Calu3 (cell line): ENCODE data around the gene PI4KA. TPM values are rescaled to one million over a fixed set of nuclear protein-coding genes. Genes with fewer than 3 reads are reported as not detected.

Experiments
- BruUV-seq: library from RNA; stranded (reverse); fragments of 400-500 nt; replicated peaks from 2 replicates; lab custom pipeline; 2021; lab: Mats Ljungman, UMichigan
- CTCF ChIA-PET: fragments of 300-600 bp; sonication (Branson Sonifier 250); formaldehyde crosslinking; loops from one replicate; lab custom pipeline; 2022; ENCODE audit warnings: antibody characterized with exemption; lab: Charles Lee
- DNase-seq: peaks from one replicate; pipeline ENCODE4 v3.0.0; 2022
- H3K27ac Mint-ChIP-seq: one replicate; pipeline ENCODE4 v1.8.0; 2022; ENCODE audit warnings: mixed read lengths; ENCODE audit not compliant: unreplicated experiment
- H3K27me3 Mint-ChIP-seq: one replicate; pipeline ENCODE4 v1.8.0; 2022; ENCODE audit warnings: mixed read lengths; ENCODE audit not compliant: unreplicated experiment
- H3K36me3 Mint-ChIP-seq: one replicate; pipeline ENCODE4 v1.8.0; 2022; ENCODE audit warnings: mild to moderate bottlenecking, moderate library complexity, mixed read lengths; ENCODE audit not compliant: insufficient read depth, unreplicated experiment
- H3K4me1 Mint-ChIP-seq: one replicate; pipeline ENCODE4 v1.8.0; 2022; ENCODE audit warnings: mild to moderate bottlenecking, low read depth, mixed read lengths; ENCODE audit not compliant: unreplicated experiment
- H3K4me3 Mint-ChIP-seq: one replicate; pipeline ENCODE4 v1.8.0; 2022; ENCODE audit warnings: mild to moderate bottlenecking, low read depth, moderate library complexity, mixed read lengths; ENCODE audit not compliant: unreplicated experiment
- H3K9me3 Mint-ChIP-seq: one replicate; pipeline ENCODE4 v1.8.0; 2022; ENCODE audit warnings: low read depth, mixed read lengths; ENCODE audit not compliant: unreplicated experiment
- intact Hi-C: fragments of 100-400 bp; cut with micrococcal nuclease; formaldehyde crosslinking; loops from one replicate; pipeline ENCODE4 v1.10.0; 2022; ENCODE audit not compliant: unreplicated experiment
- total RNA-seq: library from RNA; stranded (reverse); gene quantifications from 2 replicates; pipeline ENCODE4 v1.2.3, GENCODE V29; 2022
- TF ChIP-seq, protein P1 (sequence below): fragments of 200-600 bp; IDR thresholded peaks from one replicate; pipeline ENCODE4 v1.8.0; 2022; ENCODE audit warnings: antibody characterized with exemption; ENCODE audit not compliant: unreplicated experiment

PI4KA gene
- total RNA-seq, 1 experiment from 2014 or later = 77.9 TPM

DNA sequence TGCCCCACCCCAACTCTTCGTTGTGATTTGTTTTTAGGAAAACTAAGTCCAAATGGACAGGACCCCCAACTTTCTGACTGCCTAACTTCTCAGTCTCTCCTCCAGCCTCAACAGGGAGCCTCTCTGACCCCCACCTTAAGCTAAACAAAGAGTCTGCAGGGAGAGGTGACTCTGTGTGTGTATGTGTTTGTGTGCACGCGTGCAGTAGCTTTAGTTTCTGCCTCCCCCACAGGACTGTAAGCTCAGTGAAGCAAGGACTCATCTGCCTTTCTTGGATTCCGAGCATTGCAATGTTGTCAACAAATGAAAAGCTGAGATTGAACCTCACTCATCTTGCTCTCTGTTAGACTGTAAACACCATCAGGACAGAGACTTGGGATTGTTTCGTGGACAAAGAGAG, 8.1 kb upstream of the PI4KA start:
- H3K36me3 Mint-ChIP-seq = peaks cover 4% of the 10 kb centered on the region
- BruUV-seq = no TSS peak
- no peak overlapping the region for H3K4me3 Mint-ChIP-seq
- TF ChIP-seq, protein P1, sequence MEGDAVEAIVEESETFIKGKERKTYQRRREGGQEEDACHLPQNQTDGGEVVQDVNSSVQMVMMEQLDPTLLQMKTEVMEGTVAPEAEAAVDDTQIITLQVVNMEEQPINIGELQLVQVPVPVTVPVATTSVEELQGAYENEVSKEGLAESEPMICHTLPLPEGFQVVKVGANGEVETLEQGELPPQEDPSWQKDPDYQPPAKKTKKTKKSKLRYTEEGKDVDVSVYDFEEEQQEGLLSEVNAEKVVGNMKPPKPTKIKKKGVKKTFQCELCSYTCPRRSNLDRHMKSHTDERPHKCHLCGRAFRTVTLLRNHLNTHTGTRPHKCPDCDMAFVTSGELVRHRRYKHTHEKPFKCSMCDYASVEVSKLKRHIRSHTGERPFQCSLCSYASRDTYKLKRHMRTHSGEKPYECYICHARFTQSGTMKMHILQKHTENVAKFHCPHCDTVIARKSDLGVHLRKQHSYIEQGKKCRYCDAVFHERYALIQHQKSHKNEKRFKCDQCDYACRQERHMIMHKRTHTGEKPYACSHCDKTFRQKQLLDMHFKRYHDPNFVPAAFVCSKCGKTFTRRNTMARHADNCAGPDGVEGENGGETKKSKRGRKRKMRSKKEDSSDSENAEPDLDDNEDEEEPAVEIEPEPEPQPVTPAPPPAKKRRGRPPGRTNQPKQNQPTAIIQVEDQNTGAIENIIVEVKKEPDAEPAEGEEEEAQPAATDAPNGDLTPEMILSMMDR = no peak
- H3K27me3 Mint-ChIP-seq = no peaks in the 10 kb centered on the region
- H3K27ac Mint-ChIP-seq = no peak overlapping the region
- intact Hi-C loops = no loop called here
- H3K9me3 Mint-ChIP-seq = no peaks in the 10 kb centered on the region
- peaks cover 33% of the 10 kb centered on the region for H3K4me1 Mint-ChIP-seq
- DNase-seq = no peak
- CTCF ChIA-PET = no interaction called here

DNA sequence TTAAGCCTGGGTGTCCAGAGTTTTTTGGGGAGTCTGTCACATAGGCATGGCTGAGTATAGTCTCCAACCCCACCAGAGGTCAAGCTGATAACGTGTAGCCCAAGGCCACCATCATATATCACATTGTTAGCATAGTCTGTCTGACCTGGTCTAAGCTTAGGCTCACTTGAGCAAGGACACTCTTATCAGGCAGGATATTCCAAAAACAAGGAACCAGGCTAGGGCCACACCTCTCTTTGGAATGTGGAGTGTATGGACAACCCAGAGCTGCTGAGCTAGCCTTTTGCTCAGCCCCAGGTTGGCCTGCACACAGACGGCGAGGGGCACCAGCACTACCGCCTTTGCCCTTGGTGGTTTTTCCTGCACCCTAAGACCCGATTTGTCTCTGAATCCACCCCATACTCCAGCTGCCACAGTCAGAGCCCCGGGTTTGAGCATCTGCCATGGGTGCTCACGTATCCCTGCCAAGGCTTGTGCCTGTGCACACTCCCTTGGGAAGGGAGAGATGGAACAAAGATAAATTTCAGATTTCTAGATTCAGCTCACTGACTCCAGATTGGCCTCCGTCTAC, 7.3 kb upstream of the PI4KA start:
- TF ChIP-seq, protein P1 = no peak
- peaks cover 34% of the 10 kb centered on the region for H3K4me1 Mint-ChIP-seq
- H3K9me3 Mint-ChIP-seq = no peaks in the 10 kb centered on the region
- CTCF ChIA-PET = no interaction called here
- no peak overlapping the region for H3K27ac Mint-ChIP-seq
- H3K4me3 Mint-ChIP-seq = no peak overlapping the region
- intact Hi-C loops = no loop called here
- no peaks in the 10 kb centered on the region for H3K36me3 Mint-ChIP-seq
- BruUV-seq = no TSS peak
- no peaks in the 10 kb centered on the region for H3K27me3 Mint-ChIP-seq
- DNase-seq = no peak

DNA sequence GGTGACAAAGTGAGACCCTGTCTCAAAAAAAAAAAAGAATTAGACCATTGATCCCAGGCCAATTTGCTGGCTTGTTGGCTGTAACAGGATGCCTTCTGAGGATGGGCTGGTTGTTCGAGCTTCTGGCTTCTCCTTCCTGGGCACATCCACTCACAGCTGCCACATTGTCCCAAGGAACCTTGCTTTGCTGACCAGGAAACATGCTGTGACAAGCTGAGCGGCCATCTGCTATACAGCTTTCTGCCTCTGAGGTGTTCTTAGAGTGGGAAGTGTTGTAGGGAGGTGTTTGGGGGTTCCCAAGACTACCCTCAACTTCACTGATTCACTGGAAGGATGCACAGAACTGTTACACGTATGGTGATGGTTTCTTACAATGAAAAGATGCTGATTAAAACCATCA, 6.7 kb upstream of the PI4KA start:
- Mint-ChIP-seq H3K27ac (no peak overlapping the region), H3K4me3 (no peak overlapping the region), H3K4me1 (peaks cover 34% of the 10 kb centered on the region), H3K36me3 (no peaks in the 10 kb centered on the region), H3K9me3 (no peaks in the 10 kb centered on the region), H3K27me3 (no peaks in the 10 kb centered on the region)
- BruUV-seq = no TSS peak
- DNase-seq = no peak
- TF ChIP-seq, protein P1 = no peak
- intact Hi-C loops = no loop called here
- CTCF ChIA-PET = no interaction called here

DNA sequence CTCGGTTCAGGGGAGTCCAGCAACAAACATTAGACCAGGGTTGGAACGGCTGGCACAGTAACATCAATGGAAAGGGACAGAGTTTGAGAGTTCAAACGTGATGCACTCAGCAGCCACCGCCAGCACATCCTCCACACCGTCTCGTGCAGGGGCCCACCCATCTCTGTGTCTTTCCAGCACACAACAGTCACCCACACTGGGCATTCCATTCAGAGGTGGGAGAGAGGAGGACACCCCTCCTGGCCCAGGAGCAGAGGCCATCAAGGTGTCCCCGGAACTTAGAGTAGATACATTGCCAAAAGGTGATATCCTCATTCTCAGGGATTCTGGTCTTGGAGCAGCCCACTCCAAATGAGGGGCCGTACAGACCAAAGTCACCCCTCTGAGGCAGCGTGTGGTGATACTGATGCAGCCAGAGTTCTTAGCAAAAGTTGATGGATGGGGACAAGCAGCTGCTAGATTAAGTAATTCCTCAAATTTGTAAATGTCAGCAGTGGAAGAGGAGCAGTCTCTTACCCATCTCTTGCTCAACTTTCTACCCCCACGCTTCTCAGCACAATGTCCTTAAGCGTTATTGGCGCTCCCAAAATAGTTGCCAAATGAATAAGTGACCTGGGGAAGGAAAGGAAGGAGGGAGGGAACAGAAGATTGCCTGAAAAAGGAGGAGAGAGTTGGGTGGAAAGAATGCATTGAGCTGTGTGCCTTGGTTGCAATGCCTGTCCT, 5.7 kb upstream of the PI4KA start:
- no peak for DNase-seq
- peaks cover 34% of the 10 kb centered on the region for H3K4me1 Mint-ChIP-seq
- no peaks in the 10 kb centered on the region for H3K9me3 Mint-ChIP-seq
- H3K36me3 Mint-ChIP-seq = peaks cover 8% of the 10 kb centered on the region
- H3K27ac Mint-ChIP-seq = no peak overlapping the region
- intact Hi-C loops = no loop called here
- TF ChIP-seq, protein P1 = no peak
- no peaks in the 10 kb centered on the region for H3K27me3 Mint-ChIP-seq
- BruUV-seq = no TSS peak
- H3K4me3 Mint-ChIP-seq = no peak overlapping the region
- CTCF ChIA-PET = interaction anchor here (0.5 kb wide), 1 partner anchor 9 kb away, joined by 3 read pairs; no protein-coding TSS in a partner anchor
